K562 (cell line): Measurements from ENCODE around the gene CAPN12. TPM values are rescaled to one million over a fixed set of nuclear protein-coding genes. Genes with fewer than 3 reads are reported as not detected.
A peak's percentile ranks its signal among the peaks of the same experiment; 100 is the strongest.

Experiments used
- CBX5 ChIP-seq: IDR thresholded peaks from 2 replicates; pipeline ENCODE4 v1.6.1; 2014; ENCODE audit warnings: low read depth, borderline replicate concordance
- CREB1 ChIP-seq, 2 experiments: sonication (generic) in 1 of 2; formaldehyde crosslinking in 1 of 2; IDR thresholded peaks; 2 replicates each; pipeline versions ENCODE4 v1.6.1 to v1.8.0; 2012 to 2022; ENCODE audit warnings: inconsistent platforms in 1 of 2, mild to moderate bottlenecking in 1 of 2, missing genetic modification reagents in 1 of 2, moderate library complexity in 1 of 2
- EP300 ChIP-seq: IDR thresholded peaks from 2 replicates; pipeline ENCODE4 v1.6.1; 2012; ENCODE audit warnings: low read length, improper control_type of control experiment
- HMG20B ChIP-seq: fragments of 250-450 bp; sonication (Bioruptor Pico); IDR thresholded peaks from 2 replicates; pipeline ENCODE4 v1.5.0; 2021; ENCODE audit warnings: mild to moderate bottlenecking
- PHF20 ChIP-seq: fragments of 450-650 bp; IDR thresholded peaks from 2 replicates; pipeline ENCODE4 v1.6.1; 2018; ENCODE audit not compliant: partially characterized antibody
- RCOR1 ChIP-seq, 2 experiments: IDR thresholded peaks; 2 replicates each; pipeline ENCODE4 v1.6.1; 2012; ENCODE audit warnings: low read depth in 2 of 2, low read length in 2 of 2, borderline replicate concordance in 1 of 2, improper control_type of control experiment in 1 of 2
- TBL1XR1 ChIP-seq, 2 experiments: IDR thresholded peaks; 2 replicates each; pipeline ENCODE4 v1.6.1; 2012; ENCODE audit warnings: improper control_type of control experiment in 2 of 2, low read length in 2 of 2, mild to moderate bottlenecking in 1 of 2
- TCF3 ChIP-seq: sonication (generic); formaldehyde crosslinking; IDR thresholded peaks from 2 replicates; pipeline ENCODE4 v1.4.0; 2020; ENCODE audit warnings: mild to moderate bottlenecking, missing genetic modification reagents
- polyA plus RNA-seq, 8 experiments: library from polyadenylated mRNA; depleted of rRNA in 4 of 8; stranded (reverse) in 5 of 8; unstranded in 3 of 8; fragments of >200 nt; fragmentation: Nextera tagmentation in 2 of 8; fragmentation: Illumina TruSeq in 1 of 8; extraction: Ambion mirVana in 2 of 8; extraction: Trizol in 1 of 8; gene quantifications; 2 replicates each; pipeline versions ENCODE4 v1.2.1 to v1.2.3, GENCODE V29; 2011 to 2014; ENCODE audit warnings: inconsistent platforms in 1 of 8, missing spikeins in 1 of 8
- total RNA-seq, 7 experiments: library from RNA; depleted of rRNA in 6 of 7; stranded (reverse); fragments of >200 nt in 6 of 7; fragmentation: Illumina TruSeq in 2 of 7; extraction: Trizol in 2 of 7; gene quantifications; 2 replicates each; pipeline versions ENCODE4 v1.2.1 to v1.2.3, GENCODE V29; 2011 to 2021; ENCODE audit warnings: low replicate concordance in 1 of 7
- TF ChIP-seq, protein P1 (sequence below), 2 experiments: fragments of 450-650 bp; IDR thresholded peaks; 2 replicates each; pipeline ENCODE4 v1.6.1; 2016; ENCODE audit warnings: mild to moderate bottlenecking in 2 of 2, borderline replicate concordance in 1 of 2, low read depth in 1 of 2, moderate library complexity in 1 of 2
- TF ChIP-seq, protein P2 (sequence below): fragments of 450-650 bp; formaldehyde crosslinking; IDR thresholded peaks from 2 replicates; pipeline ENCODE4 v1.4.0; 2022; ENCODE audit warnings: mild to moderate bottlenecking, moderate library complexity
- TF ChIP-seq, protein P3 (sequence below), 3 experiments: fragments of 200-800 bp in 1 of 3; sonication (Bioruptor generic) in 1 of 3; sonication (generic) in 1 of 3; formaldehyde crosslinking in 1 of 3; IDR thresholded peaks; 2 replicates each; pipeline versions ENCODE4 v1.6.1 to v1.8.0; 2016 to 2022; ENCODE audit warnings: mild to moderate bottlenecking in 2 of 3, missing compliant biosample characterization in 2 of 3, missing genetic modification characterization in 2 of 3, missing genetic modification reagents in 1 of 3
- TF ChIP-seq, protein P4 (sequence below), 2 experiments: IDR thresholded peaks; 2 replicates each; pipeline ENCODE4 v1.6.1; 2012; ENCODE audit warnings: improper control_type of control experiment in 2 of 2, low read depth in 2 of 2, low read length in 2 of 2, borderline replicate concordance in 1 of 2

The CAPN12 gene
- total and polyA plus RNA-seq, 9 of the 15 experiments (the other 6 are each of a cell fraction or from before 2014, with no cell fraction given), result 0.83 to 7.0 (median 1.6) TPM

DNA sequence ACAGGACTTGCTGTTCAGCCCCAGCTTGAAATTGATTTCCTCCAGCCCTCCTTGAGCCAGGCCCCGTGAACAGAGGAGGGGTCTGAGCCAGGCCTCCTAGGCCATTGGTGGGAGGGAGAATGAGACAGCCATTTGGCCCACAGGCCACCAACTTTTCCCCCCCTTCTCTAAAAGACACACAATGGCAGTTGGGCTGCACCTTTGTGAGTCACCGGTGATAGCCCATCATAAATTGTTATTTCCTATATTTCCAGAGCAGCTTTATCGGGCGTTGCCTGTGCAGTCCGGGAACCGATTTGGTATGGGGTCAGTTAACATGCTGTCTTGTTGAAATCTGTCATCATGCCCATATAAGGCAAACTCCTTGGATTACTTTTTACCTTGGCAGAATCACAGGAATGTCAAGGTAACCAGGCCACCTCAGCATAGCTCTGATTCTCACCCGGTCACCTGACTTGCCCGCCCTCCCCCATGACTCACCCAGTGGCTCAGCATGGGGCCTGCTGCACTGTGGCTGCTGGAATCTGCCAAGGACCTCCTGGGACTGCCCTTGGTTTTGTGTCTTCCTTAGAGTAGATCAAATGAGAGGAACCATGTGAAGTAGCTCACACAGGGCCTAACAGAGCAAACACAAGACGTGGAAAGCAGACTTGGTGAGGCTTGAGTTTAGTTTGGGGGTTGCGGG lies 60.7 kb downstream of the CAPN12 start (continued):
- TF ChIP-seq, protein P1, sequence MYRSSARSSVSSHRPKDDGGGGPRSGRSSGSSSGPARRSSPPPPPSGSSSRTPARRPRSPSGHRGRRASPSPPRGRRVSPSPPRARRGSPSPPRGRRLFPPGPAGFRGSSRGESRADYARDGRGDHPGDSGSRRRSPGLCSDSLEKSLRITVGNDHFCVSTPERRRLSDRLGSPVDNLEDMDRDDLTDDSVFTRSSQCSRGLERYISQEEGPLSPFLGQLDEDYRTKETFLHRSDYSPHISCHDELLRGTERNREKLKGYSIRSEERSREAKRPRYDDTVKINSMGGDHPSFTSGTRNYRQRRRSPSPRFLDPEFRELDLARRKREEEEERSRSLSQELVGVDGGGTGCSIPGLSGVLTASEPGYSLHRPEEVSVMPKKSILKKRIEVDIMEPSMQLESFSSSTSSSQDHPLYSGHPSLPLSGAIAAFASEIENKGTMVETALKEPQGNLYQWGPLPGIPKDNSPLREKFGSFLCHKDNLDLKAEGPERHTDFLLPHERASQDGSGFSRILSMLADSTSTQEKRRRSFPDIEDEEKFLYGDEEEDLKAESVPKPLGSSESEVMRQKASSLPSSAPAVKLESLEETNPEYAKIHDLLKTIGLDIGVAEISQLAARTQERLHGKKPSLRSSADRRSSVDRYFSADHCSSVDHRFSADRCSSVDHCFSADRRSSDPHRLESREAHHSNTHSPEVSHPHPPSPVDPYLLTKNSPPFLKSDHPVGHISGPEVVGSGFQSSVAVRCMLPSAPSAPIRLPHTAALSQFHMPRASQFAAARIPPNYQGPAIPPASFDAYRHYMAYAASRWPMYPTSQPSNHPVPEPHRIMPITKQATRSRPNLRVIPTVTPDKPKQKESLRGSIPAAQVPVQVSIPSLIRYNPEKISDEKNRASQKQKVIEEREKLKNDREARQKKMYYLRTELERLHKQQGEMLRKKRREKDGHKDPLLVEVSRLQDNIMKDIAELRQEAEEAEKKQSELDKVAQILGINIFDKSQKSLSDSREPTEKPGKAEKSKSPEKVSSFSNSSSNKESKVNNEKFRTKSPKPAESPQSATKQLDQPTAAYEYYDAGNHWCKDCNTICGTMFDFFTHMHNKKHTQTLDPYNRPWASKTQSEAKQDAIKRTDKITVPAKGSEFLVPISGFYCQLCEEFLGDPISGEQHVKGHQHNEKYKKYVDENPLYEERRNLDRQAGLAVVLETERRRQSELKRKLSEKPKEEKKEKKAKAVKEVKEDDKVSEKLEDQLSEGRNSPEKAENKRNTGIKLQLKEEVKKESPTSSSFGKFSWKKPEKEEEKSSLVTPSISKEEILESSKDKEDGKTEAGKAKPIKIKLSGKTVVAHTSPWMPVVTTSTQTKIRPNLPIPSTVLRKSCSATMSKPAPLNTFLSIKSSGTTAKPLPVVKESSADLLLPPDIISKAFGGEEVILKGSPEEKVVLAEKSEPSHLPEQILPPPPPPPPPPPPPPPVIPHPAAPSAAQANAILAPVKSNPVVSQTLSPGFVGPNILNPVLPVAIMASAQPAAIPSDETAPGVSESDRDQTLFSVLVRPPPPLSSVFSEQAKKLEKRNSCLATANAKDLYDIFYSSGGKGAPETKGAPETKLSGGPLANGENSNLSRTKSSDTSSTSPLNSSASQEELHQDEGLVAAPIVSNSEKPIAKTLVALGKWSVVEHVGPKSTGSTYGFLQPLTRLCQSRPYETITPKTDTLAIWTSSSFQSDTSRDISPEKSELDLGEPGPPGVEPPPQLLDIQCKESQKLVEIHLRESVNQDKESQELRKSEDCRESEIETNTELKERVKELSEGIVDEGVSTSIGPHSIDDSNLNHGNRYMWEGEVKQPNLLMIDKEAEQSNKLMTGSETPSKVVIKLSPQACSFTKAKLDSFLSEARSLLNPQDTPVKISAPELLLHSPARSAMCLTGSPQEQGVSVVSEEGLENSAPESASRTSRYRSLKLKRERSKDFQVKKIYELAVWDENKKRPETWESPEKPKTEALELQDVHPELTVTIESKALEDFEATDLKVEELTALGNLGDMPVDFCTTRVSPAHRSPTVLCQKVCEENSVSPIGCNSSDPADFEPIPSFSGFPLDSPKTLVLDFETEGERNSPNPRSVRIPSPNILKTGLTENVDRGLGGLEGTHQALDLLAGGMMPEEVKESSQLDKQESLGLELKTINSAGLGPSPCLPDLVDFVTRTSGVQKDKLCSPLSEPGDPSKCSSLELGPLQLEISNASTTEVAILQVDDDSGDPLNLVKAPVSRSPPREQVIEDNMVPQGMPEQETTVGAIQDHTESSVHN (IDR thresholded peaks at IDR 0.05; ENCODE audit: borderline replicate concordance in 1 of 2, low read depth in 1 of 2), result peak in 1 of 2 experiments; percentile 40; a peak in 1 of 4 replicates
- TF ChIP-seq TBL1XR1 (IDR thresholded peaks at IDR 0.05; ENCODE audit: low read length in 2 of 2), result peak; percentile 20 to 24; a peak in 1 of 4 replicates
- TF ChIP-seq CBX5, result no peak
- TF ChIP-seq HMG20B (CRISPR knock-in tag), result no peak
- TF ChIP-seq, protein P2, sequence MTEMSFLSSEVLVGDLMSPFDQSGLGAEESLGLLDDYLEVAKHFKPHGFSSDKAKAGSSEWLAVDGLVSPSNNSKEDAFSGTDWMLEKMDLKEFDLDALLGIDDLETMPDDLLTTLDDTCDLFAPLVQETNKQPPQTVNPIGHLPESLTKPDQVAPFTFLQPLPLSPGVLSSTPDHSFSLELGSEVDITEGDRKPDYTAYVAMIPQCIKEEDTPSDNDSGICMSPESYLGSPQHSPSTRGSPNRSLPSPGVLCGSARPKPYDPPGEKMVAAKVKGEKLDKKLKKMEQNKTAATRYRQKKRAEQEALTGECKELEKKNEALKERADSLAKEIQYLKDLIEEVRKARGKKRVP (CRISPR knock-in tag), result peak; percentile 18; the same call in 1 of the 2 replicates
- TF ChIP-seq, protein P3, sequence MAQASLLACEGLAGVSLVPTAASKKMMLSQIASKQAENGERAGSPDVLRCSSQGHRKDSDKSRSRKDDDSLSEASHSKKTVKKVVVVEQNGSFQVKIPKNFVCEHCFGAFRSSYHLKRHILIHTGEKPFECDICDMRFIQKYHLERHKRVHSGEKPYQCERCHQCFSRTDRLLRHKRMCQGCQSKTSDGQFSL (CRISPR knock-in tag; IDR thresholded peaks at IDR 0.05), result peak; percentile 82
- TF ChIP-seq, protein P3 (tag; IDR thresholded peaks at IDR 0.05), result no peak; a peak in 1 of 4 replicates
- peak in 1 of 2 experiments; percentile 73; a peak in 2 of 4 replicates for TF ChIP-seq RCOR1 (IDR thresholded peaks at IDR 0.05; ENCODE audit: borderline replicate concordance in 1 of 2, low read depth in 2 of 2, low read length in 2 of 2)
- peak; percentile 61 for TF ChIP-seq TCF3 (CRISPR knock-in tag)
- no peak for TF ChIP-seq PHF20
- TF ChIP-seq, protein P4, sequence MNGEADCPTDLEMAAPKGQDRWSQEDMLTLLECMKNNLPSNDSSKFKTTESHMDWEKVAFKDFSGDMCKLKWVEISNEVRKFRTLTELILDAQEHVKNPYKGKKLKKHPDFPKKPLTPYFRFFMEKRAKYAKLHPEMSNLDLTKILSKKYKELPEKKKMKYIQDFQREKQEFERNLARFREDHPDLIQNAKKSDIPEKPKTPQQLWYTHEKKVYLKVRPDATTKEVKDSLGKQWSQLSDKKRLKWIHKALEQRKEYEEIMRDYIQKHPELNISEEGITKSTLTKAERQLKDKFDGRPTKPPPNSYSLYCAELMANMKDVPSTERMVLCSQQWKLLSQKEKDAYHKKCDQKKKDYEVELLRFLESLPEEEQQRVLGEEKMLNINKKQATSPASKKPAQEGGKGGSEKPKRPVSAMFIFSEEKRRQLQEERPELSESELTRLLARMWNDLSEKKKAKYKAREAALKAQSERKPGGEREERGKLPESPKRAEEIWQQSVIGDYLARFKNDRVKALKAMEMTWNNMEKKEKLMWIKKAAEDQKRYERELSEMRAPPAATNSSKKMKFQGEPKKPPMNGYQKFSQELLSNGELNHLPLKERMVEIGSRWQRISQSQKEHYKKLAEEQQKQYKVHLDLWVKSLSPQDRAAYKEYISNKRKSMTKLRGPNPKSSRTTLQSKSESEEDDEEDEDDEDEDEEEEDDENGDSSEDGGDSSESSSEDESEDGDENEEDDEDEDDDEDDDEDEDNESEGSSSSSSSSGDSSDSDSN (IDR thresholded peaks at IDR 0.05; ENCODE audit: borderline replicate concordance in 1 of 2, low read depth in 2 of 2, low read length in 2 of 2), result 0 out of 4 replicates have a peak, but pooled peaks of 1 of the 2 experiments have one; percentile 36
- peak; percentile 18; the same call in 1 of the 2 replicates for TF ChIP-seq CREB1 (IDR thresholded peaks at IDR 0.05)
- no peak for TF ChIP-seq CREB1 (CRISPR knock-in tag; IDR thresholded peaks at IDR 0.05)
- TF ChIP-seq EP300, result peak; percentile 55; the same call in 1 of the 2 replicates
